Measurements from ENCODE around the gene TTC17. TPM values are rescaled to one million over a fixed set of nuclear protein-coding genes. Genes with fewer than 3 reads are reported as not detected.

Gene TTC17
- total and polyA plus RNA-seq, 9 of the 15 experiments (the other 6 are each of a cell fraction or from before 2014, with no cell fraction given) = 19.7 to 99.1 (median 53.3) TPM

DNA sequence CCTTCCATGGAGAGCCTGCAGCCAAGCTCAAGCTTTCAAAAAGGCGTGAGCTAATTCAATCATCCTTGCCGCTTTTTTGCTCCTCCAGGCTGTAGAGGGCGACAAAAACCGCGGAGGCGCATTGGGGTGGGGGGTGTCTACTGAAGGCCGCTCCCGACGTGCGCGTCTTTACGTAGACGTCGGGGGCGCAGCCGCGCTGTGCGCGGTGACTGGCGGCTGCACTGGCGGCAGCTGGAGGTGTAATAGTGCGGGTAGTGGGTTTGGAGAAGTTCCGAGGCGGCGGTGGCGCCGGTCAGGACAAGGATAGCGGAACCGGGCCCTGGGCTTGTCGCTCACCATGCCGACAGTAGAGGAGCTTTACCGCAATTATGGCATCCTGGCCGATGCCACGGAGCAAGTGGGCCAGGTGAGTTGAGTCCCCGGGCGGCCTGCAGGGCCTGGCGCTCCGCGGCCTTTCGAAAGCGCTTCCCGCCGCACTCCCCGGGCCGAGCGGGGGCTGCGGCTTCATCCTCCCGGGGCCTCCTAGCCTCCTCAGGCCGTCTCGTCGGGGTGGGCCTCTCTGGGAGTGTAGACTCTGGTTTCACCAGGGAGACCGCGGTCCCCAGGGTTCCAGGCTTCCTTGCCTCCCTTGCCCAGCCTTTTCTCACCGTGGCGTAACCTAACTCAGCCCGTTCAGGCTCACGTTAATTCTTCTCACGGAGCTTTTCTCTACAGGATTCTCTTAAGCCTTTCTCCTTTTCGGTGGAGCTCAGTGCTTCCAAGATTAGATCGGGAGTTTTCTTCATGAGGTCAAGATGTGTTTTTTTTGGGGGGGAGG lies 46.7 kb upstream of the TTC17 start, which contains the start of gene API5 (continued):
- TF ChIP-seq, protein P1, sequence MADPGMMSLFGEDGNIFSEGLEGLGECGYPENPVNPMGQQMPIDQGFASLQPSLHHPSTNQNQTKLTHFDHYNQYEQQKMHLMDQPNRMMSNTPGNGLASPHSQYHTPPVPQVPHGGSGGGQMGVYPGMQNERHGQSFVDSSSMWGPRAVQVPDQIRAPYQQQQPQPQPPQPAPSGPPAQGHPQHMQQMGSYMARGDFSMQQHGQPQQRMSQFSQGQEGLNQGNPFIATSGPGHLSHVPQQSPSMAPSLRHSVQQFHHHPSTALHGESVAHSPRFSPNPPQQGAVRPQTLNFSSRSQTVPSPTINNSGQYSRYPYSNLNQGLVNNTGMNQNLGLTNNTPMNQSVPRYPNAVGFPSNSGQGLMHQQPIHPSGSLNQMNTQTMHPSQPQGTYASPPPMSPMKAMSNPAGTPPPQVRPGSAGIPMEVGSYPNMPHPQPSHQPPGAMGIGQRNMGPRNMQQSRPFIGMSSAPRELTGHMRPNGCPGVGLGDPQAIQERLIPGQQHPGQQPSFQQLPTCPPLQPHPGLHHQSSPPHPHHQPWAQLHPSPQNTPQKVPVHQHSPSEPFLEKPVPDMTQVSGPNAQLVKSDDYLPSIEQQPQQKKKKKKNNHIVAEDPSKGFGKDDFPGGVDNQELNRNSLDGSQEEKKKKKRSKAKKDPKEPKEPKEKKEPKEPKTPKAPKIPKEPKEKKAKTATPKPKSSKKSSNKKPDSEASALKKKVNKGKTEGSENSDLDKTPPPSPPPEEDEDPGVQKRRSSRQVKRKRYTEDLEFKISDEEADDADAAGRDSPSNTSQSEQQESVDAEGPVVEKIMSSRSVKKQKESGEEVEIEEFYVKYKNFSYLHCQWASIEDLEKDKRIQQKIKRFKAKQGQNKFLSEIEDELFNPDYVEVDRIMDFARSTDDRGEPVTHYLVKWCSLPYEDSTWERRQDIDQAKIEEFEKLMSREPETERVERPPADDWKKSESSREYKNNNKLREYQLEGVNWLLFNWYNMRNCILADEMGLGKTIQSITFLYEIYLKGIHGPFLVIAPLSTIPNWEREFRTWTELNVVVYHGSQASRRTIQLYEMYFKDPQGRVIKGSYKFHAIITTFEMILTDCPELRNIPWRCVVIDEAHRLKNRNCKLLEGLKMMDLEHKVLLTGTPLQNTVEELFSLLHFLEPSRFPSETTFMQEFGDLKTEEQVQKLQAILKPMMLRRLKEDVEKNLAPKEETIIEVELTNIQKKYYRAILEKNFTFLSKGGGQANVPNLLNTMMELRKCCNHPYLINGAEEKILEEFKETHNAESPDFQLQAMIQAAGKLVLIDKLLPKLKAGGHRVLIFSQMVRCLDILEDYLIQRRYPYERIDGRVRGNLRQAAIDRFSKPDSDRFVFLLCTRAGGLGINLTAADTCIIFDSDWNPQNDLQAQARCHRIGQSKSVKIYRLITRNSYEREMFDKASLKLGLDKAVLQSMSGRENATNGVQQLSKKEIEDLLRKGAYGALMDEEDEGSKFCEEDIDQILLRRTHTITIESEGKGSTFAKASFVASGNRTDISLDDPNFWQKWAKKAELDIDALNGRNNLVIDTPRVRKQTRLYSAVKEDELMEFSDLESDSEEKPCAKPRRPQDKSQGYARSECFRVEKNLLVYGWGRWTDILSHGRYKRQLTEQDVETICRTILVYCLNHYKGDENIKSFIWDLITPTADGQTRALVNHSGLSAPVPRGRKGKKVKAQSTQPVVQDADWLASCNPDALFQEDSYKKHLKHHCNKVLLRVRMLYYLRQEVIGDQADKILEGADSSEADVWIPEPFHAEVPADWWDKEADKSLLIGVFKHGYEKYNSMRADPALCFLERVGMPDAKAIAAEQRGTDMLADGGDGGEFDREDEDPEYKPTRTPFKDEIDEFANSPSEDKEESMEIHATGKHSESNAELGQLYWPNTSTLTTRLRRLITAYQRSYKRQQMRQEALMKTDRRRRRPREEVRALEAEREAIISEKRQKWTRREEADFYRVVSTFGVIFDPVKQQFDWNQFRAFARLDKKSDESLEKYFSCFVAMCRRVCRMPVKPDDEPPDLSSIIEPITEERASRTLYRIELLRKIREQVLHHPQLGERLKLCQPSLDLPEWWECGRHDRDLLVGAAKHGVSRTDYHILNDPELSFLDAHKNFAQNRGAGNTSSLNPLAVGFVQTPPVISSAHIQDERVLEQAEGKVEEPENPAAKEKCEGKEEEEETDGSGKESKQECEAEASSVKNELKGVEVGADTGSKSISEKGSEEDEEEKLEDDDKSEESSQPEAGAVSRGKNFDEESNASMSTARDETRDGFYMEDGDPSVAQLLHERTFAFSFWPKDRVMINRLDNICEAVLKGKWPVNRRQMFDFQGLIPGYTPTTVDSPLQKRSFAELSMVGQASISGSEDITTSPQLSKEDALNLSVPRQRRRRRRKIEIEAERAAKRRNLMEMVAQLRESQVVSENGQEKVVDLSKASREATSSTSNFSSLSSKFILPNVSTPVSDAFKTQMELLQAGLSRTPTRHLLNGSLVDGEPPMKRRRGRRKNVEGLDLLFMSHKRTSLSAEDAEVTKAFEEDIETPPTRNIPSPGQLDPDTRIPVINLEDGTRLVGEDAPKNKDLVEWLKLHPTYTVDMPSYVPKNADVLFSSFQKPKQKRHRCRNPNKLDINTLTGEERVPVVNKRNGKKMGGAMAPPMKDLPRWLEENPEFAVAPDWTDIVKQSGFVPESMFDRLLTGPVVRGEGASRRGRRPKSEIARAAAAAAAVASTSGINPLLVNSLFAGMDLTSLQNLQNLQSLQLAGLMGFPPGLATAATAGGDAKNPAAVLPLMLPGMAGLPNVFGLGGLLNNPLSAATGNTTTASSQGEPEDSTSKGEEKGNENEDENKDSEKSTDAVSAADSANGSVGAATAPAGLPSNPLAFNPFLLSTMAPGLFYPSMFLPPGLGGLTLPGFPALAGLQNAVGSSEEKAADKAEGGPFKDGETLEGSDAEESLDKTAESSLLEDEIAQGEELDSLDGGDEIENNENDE (IDR thresholded peaks at IDR 0.05; ENCODE audit: low read depth, low read length) = no peak
- TF ChIP-seq POLR2B (IDR thresholded peaks at IDR 0.05; ENCODE audit: low read depth, partially characterized antibody) (peak; percentile 83), ZNF75A (CRISPR knock-in tag; IDR thresholded peaks at IDR 0.05) (no peak), MAZ (CRISPR knock-in tag; conservative IDR thresholded peaks at IDR 0.05 in 1 of 2, IDR thresholded peaks at IDR 0.05 in 1 of 2) (peak; percentile 87 to 94), CHD1 (IDR thresholded peaks at IDR 0.05; ENCODE audit: low read length) (peak; percentile 91), CC2D1A (IDR thresholded peaks at IDR 0.05) (peak; percentile 83), HDAC1 (IDR thresholded peaks at IDR 0.05) (peak in 1 of 2 experiments; percentile 65; a peak in 2 of 4 replicates), CBX1 (IDR thresholded peaks at IDR 0.05; ENCODE audit: low read depth) (peak; percentile 84; the same call in 1 of the 2 replicates), CREB1 (IDR thresholded peaks at IDR 0.05) (peak; percentile 54), CREB1 (CRISPR knock-in tag; IDR thresholded peaks at IDR 0.05) (peak; percentile 70), LCOR (CRISPR knock-in tag; IDR thresholded peaks at IDR 0.05) (peak; percentile 11; the same call in 1 of the 2 replicates), TCF3 (CRISPR knock-in tag; IDR thresholded peaks at IDR 0.05) (no peak)
- TF ChIP-seq, protein P2, sequence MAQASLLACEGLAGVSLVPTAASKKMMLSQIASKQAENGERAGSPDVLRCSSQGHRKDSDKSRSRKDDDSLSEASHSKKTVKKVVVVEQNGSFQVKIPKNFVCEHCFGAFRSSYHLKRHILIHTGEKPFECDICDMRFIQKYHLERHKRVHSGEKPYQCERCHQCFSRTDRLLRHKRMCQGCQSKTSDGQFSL (CRISPR knock-in tag; IDR thresholded peaks at IDR 0.05) = peak; percentile 99
- TF ChIP-seq, protein P2 (tag; IDR thresholded peaks at IDR 0.05) = peak in 1 of 2 experiments; percentile 99; a peak in 2 of 4 replicates

Measured in K562 (cell line).